GM23338 (cell line): ENCODE measurements around the gene NPY4R. TPM values are rescaled to one million over a fixed set of nuclear protein-coding genes. Genes with fewer than 3 reads are reported as not detected.
A peak's percentile ranks its signal among the peaks of the same experiment; 100 is the strongest.
"Not testable (repeated sequence)": the region's sequence is repeated elsewhere in the genome, so short reads cannot be mapped to it uniquely, and the experiment has no call there.

Experiments
- ATAC-seq: fragments of 200-7000 bp; cut with Tn5 transposase; 3 replicates; pipeline ENCODE4 v1.9.1; 2020
- DNase-seq: peaks from one replicate; pipeline ENCODE4 v3.0.0-alpha.2; 2015; ENCODE audit warnings: low spot score
- H2AFZ ChIP-seq: fragments of 200-600 bp; sonication (generic); 2 replicates; pipeline ENCODE4 v1.8.0; 2016; ENCODE audit warnings: antibody characterized with exemption, mild to moderate bottlenecking, moderate library complexity
- H3F3A ChIP-seq: fragments of 200-600 bp; sonication (generic); replicated peaks from 2 replicates; pipeline ENCODE4 v1.8.0; 2017; ENCODE audit warnings: antibody characterized with exemption, mixed run types, low read depth
- H3K27ac ChIP-seq: fragments of 200-600 bp; sonication (generic); 2 replicates; pipeline ENCODE4 v1.6.1; 2016; ENCODE audit warnings: low read depth
- H3K27me3 ChIP-seq: fragments of 200-600 bp; sonication (generic); 2 replicates; pipeline ENCODE4 v1.8.0; 2016; ENCODE audit warnings: mild to moderate bottlenecking, mixed run types, moderate library complexity; ENCODE audit not compliant: insufficient read depth
- H3K36me3 ChIP-seq: fragments of 200-600 bp; sonication (generic); 2 replicates; pipeline ENCODE4 v1.8.0; 2016; ENCODE audit warnings: mild to moderate bottlenecking; ENCODE audit not compliant: insufficient read depth
- H3K4me1 ChIP-seq: fragments of 200-600 bp; sonication (generic); 2 replicates; pipeline ENCODE4 v1.8.0; 2016; ENCODE audit warnings: mild to moderate bottlenecking, moderate library complexity; ENCODE audit not compliant: insufficient read depth
- H3K4me2 ChIP-seq: fragments of 200-600 bp; sonication (generic); 2 replicates; pipeline ENCODE4 v1.7.1; 2017; ENCODE audit warnings: mixed run types
- H3K4me3 ChIP-seq: fragments of 200-600 bp; sonication (generic); 2 replicates; pipeline ENCODE4 v1.6.1; 2016; ENCODE audit warnings: mixed run types
- H3K79me2 ChIP-seq: fragments of 200-600 bp; sonication (generic); replicated peaks from 2 replicates; pipeline ENCODE4 v1.8.0; 2017; ENCODE audit warnings: mild to moderate bottlenecking; ENCODE audit not compliant: insufficient read depth
- H3K9me2 ChIP-seq: fragments of 200-600 bp; sonication (generic); 2 replicates; pipeline ENCODE4 v1.8.0; 2017; ENCODE audit not compliant: insufficient read depth
- H4K20me1 ChIP-seq: fragments of 200-600 bp; sonication (generic); replicated peaks from 2 replicates; pipeline ENCODE4 v1.8.0; 2017; ENCODE audit warnings: mild to moderate bottlenecking; ENCODE audit not compliant: insufficient read depth
- H3K27ac Mint-ChIP-seq: 2 replicates; pipeline ENCODE4 v1.8.0; 2020; ENCODE audit warnings: inconsistent platforms, mild to moderate bottlenecking, moderate library complexity, mixed read lengths
- H3K27me3 Mint-ChIP-seq: 3 replicates; pipeline ENCODE4 v1.8.0; 2022; ENCODE audit warnings: low read depth, mild to moderate bottlenecking, moderate library complexity, mixed read lengths, inconsistent platforms; ENCODE audit not compliant: insufficient read depth, poor library complexity
- H3K36me3 Mint-ChIP-seq: 3 replicates; pipeline ENCODE4 v1.8.0; 2021; ENCODE audit warnings: low read depth, mild to moderate bottlenecking, inconsistent platforms, moderate library complexity, mixed read lengths
- H3K4me1 Mint-ChIP-seq: 3 replicates; pipeline ENCODE4 v1.8.0; 2020; ENCODE audit warnings: mild to moderate bottlenecking, inconsistent platforms, mixed read lengths
- H3K4me3 Mint-ChIP-seq: 3 replicates; pipeline ENCODE4 v1.8.0; 2021; ENCODE audit warnings: moderate library complexity, mild to moderate bottlenecking, inconsistent platforms, mixed read lengths
- H3K9me3 Mint-ChIP-seq: 3 replicates; pipeline ENCODE4 v1.8.0; 2020; ENCODE audit warnings: moderate library complexity, mild to moderate bottlenecking, inconsistent platforms, mixed read lengths
- CREB1 ChIP-seq: fragments of 250-450 bp; sonication (Bioruptor Pico); IDR thresholded peaks from 2 replicates; pipeline ENCODE4 v1.5.0; 2020; ENCODE audit warnings: low read depth, mild to moderate bottlenecking, moderate library complexity
- ETS1 ChIP-seq: IDR thresholded peaks from 2 replicates; pipeline ENCODE4 v1.6.1; 2016; ENCODE audit warnings: antibody characterized with exemption
- EZH2 ChIP-seq: fragments of 200-600 bp; sonication (generic); IDR thresholded peaks from one replicate; pipeline ENCODE4 v1.8.0; 2017; ENCODE audit warnings: antibody characterized with exemption, mild to moderate bottlenecking, low read depth; ENCODE audit not compliant: unreplicated experiment
- EZH2phosphoT487 ChIP-seq: fragments of 200-600 bp; sonication (generic); IDR thresholded peaks from one replicate; pipeline ENCODE4 v1.8.1; 2018; ENCODE audit warnings: antibody characterized with exemption; ENCODE audit not compliant: unreplicated experiment
- JUNB ChIP-seq: IDR thresholded peaks from one replicate; pipeline ENCODE4 v1.6.1; 2016; ENCODE audit warnings: antibody characterized with exemption; ENCODE audit not compliant: unreplicated experiment
- NANOG ChIP-seq: IDR thresholded peaks from 2 replicates; pipeline ENCODE4 v1.6.1; 2016; ENCODE audit warnings: antibody characterized with exemption, borderline replicate concordance
- POLR2AphosphoS5 ChIP-seq: IDR thresholded peaks from 2 replicates; pipeline ENCODE4 v1.6.1; 2016; ENCODE audit warnings: antibody characterized with exemption, low read depth
- STAT1 ChIP-seq: IDR thresholded peaks from one replicate; pipeline ENCODE4 v1.6.1; 2016; ENCODE audit warnings: antibody characterized with exemption; ENCODE audit not compliant: unreplicated experiment
- ZNF331 ChIP-seq: fragments of 250-450 bp; sonication (Bioruptor Pico); IDR thresholded peaks from 2 replicates; pipeline ENCODE4 v1.5.0; 2020; ENCODE audit warnings: low read depth, mild to moderate bottlenecking, moderate library complexity
- polyA plus RNA-seq: library from polyadenylated mRNA; unstranded; fragments of >200 nt; fragmentation: Nextera tagmentation; extraction: Ambion mirVana; gene quantifications from 2 replicates; pipeline ENCODE4 v1.2.1, GENCODE V29; 2016
- total RNA-seq: library from RNA; depleted of rRNA; stranded (reverse); fragments of >200 nt; shearing (Covaris generic); gene quantifications from 2 replicates; pipeline ENCODE4 v1.2.3, GENCODE V29; 2014

The NPY4R gene
- total and polyA plus RNA-seq, 2 experiments from 2014 or later: not detected

- TF ChIP-seq EZH2phosphoT487 (no peak), STAT1 (no peak), POLR2AphosphoS5 (no peak), CREB1 (no peak), NANOG (no peak), JUNB (no peak), EZH2 (no peak), ZNF331 (CRISPR knock-in tag) (no peak), ETS1 (no peak)
Observed at GRCh38 chr10:46514431-46514861, 48.7 kb upstream of the NPY4R start (continued).

GRCh38 chr10:46513333-46513732 is 47.6 kb upstream of the NPY4R start:
- not testable (repeated sequence) for H3K4me1 Mint-ChIP-seq, H3K4me2 ChIP-seq, H3K9me2 ChIP-seq, H3K9me3 Mint-ChIP-seq, H3K27ac ChIP-seq, H4K20me1 ChIP-seq, H3K36me3 Mint-ChIP-seq, H3K4me3 Mint-ChIP-seq, ATAC-seq, H3K27ac Mint-ChIP-seq, H3K36me3 ChIP-seq, H3K4me3 ChIP-seq, H3K79me2 ChIP-seq, DNase-seq, H2AFZ ChIP-seq, H3K27me3 ChIP-seq, H3K27me3 Mint-ChIP-seq, H3K4me1 ChIP-seq, H3F3A ChIP-seq

- H2AFZ ChIP-seq, H3K27ac ChIP-seq, H3K4me1 ChIP-seq, H3K27ac Mint-ChIP-seq, ATAC-seq, H3K36me3 ChIP-seq, H4K20me1 ChIP-seq, H3K4me2 ChIP-seq, H3F3A ChIP-seq, H3K4me3 ChIP-seq, H3K79me2 ChIP-seq, H3K9me3 Mint-ChIP-seq, H3K9me2 ChIP-seq, DNase-seq, H3K36me3 Mint-ChIP-seq, H3K27me3 ChIP-seq, H3K27me3 Mint-ChIP-seq, H3K4me3 Mint-ChIP-seq, H3K4me1 Mint-ChIP-seq: not testable (repeated sequence)
Observed at GRCh38 chr10:46512725-46513124, 47.0 kb upstream of the NPY4R start.

GRCh38 chr10:46512002-46512401 is 46.2 kb upstream of the NPY4R start:
- DNase-seq, H3F3A ChIP-seq, H3K27me3 ChIP-seq, H3K36me3 ChIP-seq, H3K79me2 ChIP-seq, H3K4me1 ChIP-seq, H3K9me3 Mint-ChIP-seq, H3K36me3 Mint-ChIP-seq, H4K20me1 ChIP-seq, H3K27ac ChIP-seq, H2AFZ ChIP-seq, H3K4me2 ChIP-seq, H3K4me1 Mint-ChIP-seq, H3K9me2 ChIP-seq, H3K27ac Mint-ChIP-seq, H3K4me3 ChIP-seq, ATAC-seq, H3K27me3 Mint-ChIP-seq, H3K4me3 Mint-ChIP-seq: not testable (repeated sequence)

GRCh38 chr10:46499990-46500389 is 34.2 kb upstream of the NPY4R start:
- H3K4me3 Mint-ChIP-seq, H3K4me3 ChIP-seq, H4K20me1 ChIP-seq, H3K9me2 ChIP-seq, H3K36me3 ChIP-seq, DNase-seq, H2AFZ ChIP-seq, H3F3A ChIP-seq, H3K27me3 Mint-ChIP-seq, H3K27me3 ChIP-seq, H3K4me1 ChIP-seq, H3K27ac Mint-ChIP-seq, H3K79me2 ChIP-seq, H3K4me1 Mint-ChIP-seq, H3K4me2 ChIP-seq, H3K9me3 Mint-ChIP-seq, H3K27ac ChIP-seq, H3K36me3 Mint-ChIP-seq: not testable (repeated sequence)
- peak; percentile 57 for ATAC-seq

GRCh38 chr10:46498985-46499703 is 33.4 kb upstream of the NPY4R start:
- H3K79me2 ChIP-seq, H3K4me1 ChIP-seq, H3F3A ChIP-seq, H4K20me1 ChIP-seq, H3K9me2 ChIP-seq, H3K9me3 Mint-ChIP-seq, H3K4me3 ChIP-seq, DNase-seq, H3K4me1 Mint-ChIP-seq, H2AFZ ChIP-seq, H3K27ac Mint-ChIP-seq, H3K4me2 ChIP-seq, H3K27ac ChIP-seq, H3K36me3 ChIP-seq, H3K36me3 Mint-ChIP-seq, ATAC-seq, H3K4me3 Mint-ChIP-seq, H3K27me3 ChIP-seq, H3K27me3 Mint-ChIP-seq: not testable (repeated sequence)
